ENCODE measurements around the gene STK36.

- TF ChIP-seq, protein P1, sequence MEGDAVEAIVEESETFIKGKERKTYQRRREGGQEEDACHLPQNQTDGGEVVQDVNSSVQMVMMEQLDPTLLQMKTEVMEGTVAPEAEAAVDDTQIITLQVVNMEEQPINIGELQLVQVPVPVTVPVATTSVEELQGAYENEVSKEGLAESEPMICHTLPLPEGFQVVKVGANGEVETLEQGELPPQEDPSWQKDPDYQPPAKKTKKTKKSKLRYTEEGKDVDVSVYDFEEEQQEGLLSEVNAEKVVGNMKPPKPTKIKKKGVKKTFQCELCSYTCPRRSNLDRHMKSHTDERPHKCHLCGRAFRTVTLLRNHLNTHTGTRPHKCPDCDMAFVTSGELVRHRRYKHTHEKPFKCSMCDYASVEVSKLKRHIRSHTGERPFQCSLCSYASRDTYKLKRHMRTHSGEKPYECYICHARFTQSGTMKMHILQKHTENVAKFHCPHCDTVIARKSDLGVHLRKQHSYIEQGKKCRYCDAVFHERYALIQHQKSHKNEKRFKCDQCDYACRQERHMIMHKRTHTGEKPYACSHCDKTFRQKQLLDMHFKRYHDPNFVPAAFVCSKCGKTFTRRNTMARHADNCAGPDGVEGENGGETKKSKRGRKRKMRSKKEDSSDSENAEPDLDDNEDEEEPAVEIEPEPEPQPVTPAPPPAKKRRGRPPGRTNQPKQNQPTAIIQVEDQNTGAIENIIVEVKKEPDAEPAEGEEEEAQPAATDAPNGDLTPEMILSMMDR (IDR thresholded peaks at IDR 0.05; ENCODE audit: low read depth, low read length): no peak; the same call in 1 of the 2 replicates
- TF ChIP-seq EZH2phosphoT487 (IDR thresholded peaks at IDR 0.05; ENCODE audit: low read depth): no peak
Observed at GRCh38 chr2:218644721-218645120, 27.2 kb upstream of the STK36 start.
